ENCODE results near the gene THAP3. TPM values are rescaled to one million over a fixed set of nuclear protein-coding genes. Genes with fewer than 3 reads are reported as not detected.

Gene THAP3
- total and polyA plus RNA-seq, 2 of the 4 experiments (the other 2 are of a cell fraction) = 14.2 to 14.9 TPM

GRCh38 chr1:6648556-6648955 lies 23.9 kb downstream of the THAP3 start:
- ChIA-PET CTCF (no interaction called here), POLR2A (ENCODE audit: unreplicated experiment) (no interaction called here)
- H3K9ac ChIP-seq (ENCODE audit: low read depth, low read length) = no peak overlapping the region
- no peak overlapping the region for H4K5ac ChIP-seq (ENCODE audit: low read depth, low read length)
- peaks cover 36% of the 10 kb centered on the region for H3K36me3 ChIP-seq (ENCODE audit: control insufficient read depth, insufficient read depth, low read length)
- dilution Hi-C loops (cut with HindIII; ENCODE audit: low sequenced_read_pairs, unreplicated experiment) = no loop called here
- H3K4me2 ChIP-seq (ENCODE audit: low read depth, low read length) = no peak overlapping the region
- ATAC-seq (ENCODE audit: low read depth) (no peak), DNase-seq (no peak)
- H3K9me3 ChIP-seq (ENCODE audit: control insufficient read depth, insufficient read depth, low read length) = no peaks in the 10 kb centered on the region
- no peaks in the 10 kb centered on the region for H3K9me1 ChIP-seq (ENCODE audit: insufficient read depth, low read length)
- H2BK120ac ChIP-seq (ENCODE audit: low read depth, low read length) = no peak overlapping the region
- H3K4me3 ChIP-seq (ENCODE audit: insufficient read depth, low read depth, low read length) = no peak overlapping the region
- TF ChIP-seq BHLHE40 (IDR thresholded peaks at IDR 0.05; ENCODE audit: low read depth, low read length) = no peak
- TF ChIP-seq SMC3 (IDR thresholded peaks at IDR 0.05; ENCODE audit: low read depth, low read length) = no peak
- no peak for TF ChIP-seq FOS (IDR thresholded peaks at IDR 0.05; ENCODE audit: low read depth, low read length)
- TF ChIP-seq ELK1 (IDR thresholded peaks at IDR 0.05; ENCODE audit: borderline replicate concordance, low read depth, low read length) = no peak
- TF ChIP-seq POLR2A (IDR thresholded peaks at IDR 0.05; ENCODE audit: low read depth, low read length) = no peak
- no peak for TF ChIP-seq MAFK (IDR thresholded peaks at IDR 0.05; ENCODE audit: low read depth, low read length)
- TF ChIP-seq MAZ (IDR thresholded peaks at IDR 0.05; ENCODE audit: borderline replicate concordance, low read depth, low read length) = no peak
- no peak for TF ChIP-seq CTCF (conservative IDR thresholded peaks at IDR 0.05; ENCODE audit: low read depth, low read length)
- TF ChIP-seq CHD1 (IDR thresholded peaks at IDR 0.05; ENCODE audit: low read depth, low read length) = no peak
- TF ChIP-seq CEBPB (IDR thresholded peaks at IDR 0.05; ENCODE audit: low read depth, low read length) = no peak
- TF ChIP-seq, protein P1, sequence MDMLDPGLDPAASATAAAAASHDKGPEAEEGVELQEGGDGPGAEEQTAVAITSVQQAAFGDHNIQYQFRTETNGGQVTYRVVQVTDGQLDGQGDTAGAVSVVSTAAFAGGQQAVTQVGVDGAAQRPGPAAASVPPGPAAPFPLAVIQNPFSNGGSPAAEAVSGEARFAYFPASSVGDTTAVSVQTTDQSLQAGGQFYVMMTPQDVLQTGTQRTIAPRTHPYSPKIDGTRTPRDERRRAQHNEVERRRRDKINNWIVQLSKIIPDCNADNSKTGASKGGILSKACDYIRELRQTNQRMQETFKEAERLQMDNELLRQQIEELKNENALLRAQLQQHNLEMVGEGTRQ (IDR thresholded peaks at IDR 0.05; ENCODE audit: low read depth, low read length) = no peak
- no peak for TF ChIP-seq RAD21 (IDR thresholded peaks at IDR 0.05; ENCODE audit: low read length)
- TF ChIP-seq RCOR1 (IDR thresholded peaks at IDR 0.05; ENCODE audit: insufficient replicate concordance, low read length) = no peak
- TF ChIP-seq NFE2L2 (IDR thresholded peaks at IDR 0.05; ENCODE audit: low read depth, low read length) = no peak
- H3K56ac ChIP-seq (ENCODE audit: extremely low read depth, insufficient read depth, low read length) = no peak overlapping the region
- intact Hi-C loops (cut with micrococcal nuclease) = no loop called here
- H3K79me1 ChIP-seq (ENCODE audit: low read depth in 1 of 2, low read length in 2 of 2) = peaks cover 0 to 4% of the 10 kb centered on the region in 2 experiments; a peak in 1 of 4 replicates
- H4K8ac ChIP-seq (ENCODE audit: low read depth in 2 of 2, low read length in 2 of 2) = no peak overlapping the region
- H3K4ac ChIP-seq (ENCODE audit: low read depth, low read length) = no peak overlapping the region
- H4K20me1 ChIP-seq (ENCODE audit: insufficient read depth, low read length) = 0 out of 2 replicates have a peak, but pooled peaks cover 4% of the 10 kb centered on the region
- H3K27ac ChIP-seq (ENCODE audit: insufficient read depth, low read length) = no peak overlapping the region
- no peak overlapping the region for H4K91ac ChIP-seq (ENCODE audit: insufficient read depth, low read depth, low read length)
- H2BK5ac ChIP-seq (ENCODE audit: low read depth, low read length, poor library complexity, severe bottlenecking) = no peak overlapping the region
- no peak overlapping the region for H2AFZ ChIP-seq (replicated peaks; ENCODE audit: low read length, poor library complexity)
- H2AK5ac ChIP-seq (ENCODE audit: low read depth, low read length) = no peak overlapping the region
- no peak overlapping the region for H2BK20ac ChIP-seq (ENCODE audit: low read depth, low read length)
- H2BK15ac ChIP-seq (ENCODE audit: low read depth, low read length) = no peak overlapping the region
- no TSS peak for BruUV-seq (replicated peaks)
- H3K18ac ChIP-seq (ENCODE audit: low read depth, low read length) = no peak overlapping the region
- no peaks in the 10 kb centered on the region for H3K4me1 ChIP-seq (ENCODE audit: control insufficient read depth, insufficient read depth, low read length)
- no peak overlapping the region for H3K23ac ChIP-seq (ENCODE audit: low read depth, low read length)
- no peak overlapping the region for H3K14ac ChIP-seq (replicated peaks; ENCODE audit: low read depth, low read length)
- WGBS, 2 experiments (ENCODE audit: extremely low coverage in 2 of 2, insufficient read length in 1 of 2) = no CpG with 5 or more reads among the region's 6 CpGs
- H2AK9ac ChIP-seq (replicated peaks; ENCODE audit: low read depth, low read length, poor library complexity) = no peak overlapping the region
- H3K27me3 ChIP-seq (ENCODE audit: control insufficient read depth, insufficient read depth, low read length) = no peaks in the 10 kb centered on the region
- in situ Hi-C loops (cut with MboI; ENCODE audit: low sequenced_read_pairs) = loop anchor here (10.0 kb wide), 1 partner anchor 154 kb away; the partner anchor contains the start of gene PLEKHG5
